PC-9 (cell line): Measurements from ENCODE around the gene PHKG2. TPM values are rescaled to one million over a fixed set of nuclear protein-coding genes. Genes with fewer than 3 reads are reported as not detected.

Experiments
- BruUV-seq: library from RNA; stranded (reverse); fragments of 400-500 nt; replicated peaks from 2 replicates; lab custom pipeline; 2021; lab: Mats Ljungman, UMichigan
- CTCF ChIA-PET: fragments of 300-600 bp; sonication (Branson Sonifier 250); formaldehyde crosslinking; loops from one replicate; lab custom pipeline; 2022; ENCODE audit warnings: antibody characterized with exemption; lab: Charles Lee
- POLR2A ChIA-PET: fragments of 300-600 bp; sonication (Branson Sonifier 250); formaldehyde crosslinking; loops from one replicate; lab custom pipeline; 2022; ENCODE audit warnings: antibody characterized with exemption; ENCODE audit not compliant: unreplicated experiment; lab: Charles Lee
- DNase-seq, 2 experiments: peaks; one replicate each; pipeline versions ENCODE4 v3.0.0 to v3.0.0-alpha.2; 2015 to 2022; ENCODE audit warnings: mixed read lengths in 1 of 2
- H2AFZ ChIP-seq: fragments of 200-600 bp; sonication (generic); 2 replicates; pipeline ENCODE4 v1.8.1; 2017; ENCODE audit warnings: antibody characterized with exemption
- H3F3A ChIP-seq: fragments of 200-600 bp; sonication (generic); 2 replicates; pipeline ENCODE4 v1.8.1; 2017; ENCODE audit warnings: antibody characterized with exemption, mild to moderate bottlenecking, low read depth; ENCODE audit not compliant: insufficient read depth
- H3K27ac ChIP-seq: fragments of 200-600 bp; sonication (generic); 2 replicates; pipeline ENCODE4 v1.6.1; 2016; ENCODE audit warnings: mixed run types
- H3K27me3 ChIP-seq: fragments of 200-600 bp; sonication (generic); 2 replicates; pipeline ENCODE4 v1.6.1; 2016; ENCODE audit warnings: low read depth, mixed run types; ENCODE audit not compliant: insufficient read depth
- H3K36me3 ChIP-seq: fragments of 200-600 bp; sonication (generic); 2 replicates; pipeline ENCODE4 v1.6.1; 2016; ENCODE audit warnings: low read depth, mixed run types
- H3K4me1 ChIP-seq: fragments of 200-600 bp; sonication (generic); replicated peaks from 2 replicates; pipeline ENCODE4 v1.6.1; 2016; ENCODE audit warnings: mixed run types; ENCODE audit not compliant: insufficient read depth
- H3K4me2 ChIP-seq: fragments of 200-600 bp; sonication (generic); 2 replicates; pipeline ENCODE4 v1.6.1; 2017; ENCODE audit warnings: mixed run types
- H3K4me3 ChIP-seq: fragments of 200-600 bp; sonication (generic); 2 replicates; pipeline ENCODE4 v1.6.1; 2016; ENCODE audit warnings: mixed run types
- H3K79me2 ChIP-seq: fragments of 200-600 bp; sonication (generic); 2 replicates; pipeline ENCODE4 v1.6.1; 2017; ENCODE audit warnings: low read depth, mixed run types
- H3K9me2 ChIP-seq: fragments of 200-600 bp; sonication (generic); 2 replicates; pipeline ENCODE4 v1.8.1; 2017; ENCODE audit warnings: mild to moderate bottlenecking; ENCODE audit not compliant: insufficient read depth
- H3K9me3 ChIP-seq: fragments of 200-600 bp; sonication (generic); 2 replicates; pipeline ENCODE4 v1.8.1; 2016; ENCODE audit warnings: low read depth; ENCODE audit not compliant: insufficient read depth
- H4K20me1 ChIP-seq: fragments of 200-600 bp; sonication (generic); 2 replicates; pipeline ENCODE4 v1.8.1; 2017; ENCODE audit not compliant: insufficient read depth
- CTCF ChIP-seq: fragments of 200-600 bp; sonication (generic); conservative IDR thresholded peaks from 2 replicates; pipeline ENCODE4 v1.6.1; 2017; ENCODE audit warnings: mixed run types, antibody characterized with exemption, mild to moderate bottlenecking, moderate library complexity
- EZH2 ChIP-seq: fragments of 200-600 bp; sonication (generic); IDR thresholded peaks from 2 replicates; pipeline ENCODE4 v1.8.0; 2017; ENCODE audit warnings: antibody characterized with exemption, low read depth
- intact Hi-C: fragments of 100-400 bp; cut with micrococcal nuclease; formaldehyde crosslinking; loops from one replicate; pipeline ENCODE4 v1.10.0; 2022; ENCODE audit not compliant: unreplicated experiment
- total RNA-seq: library from RNA; stranded (reverse); gene quantifications from 2 replicates; pipeline ENCODE4 v1.2.3, GENCODE V29; 2021

PHKG2 gene
- total RNA-seq, 1 experiment from 2014 or later: 66.1 TPM

- H3K27ac ChIP-seq: no peak overlapping the region
- no peak for TF ChIP-seq CTCF
- TF ChIP-seq EZH2: no peak
- H3K36me3 ChIP-seq: peaks cover 32% of the 10 kb centered on the region
- no peak for DNase-seq
- H3K4me1 ChIP-seq: peaks cover 42% of the 10 kb centered on the region
- H3K9me3 ChIP-seq: no peaks in the 10 kb centered on the region
- H3K4me3 ChIP-seq: no peak overlapping the region
- peaks cover 27% of the 10 kb centered on the region for H3K79me2 ChIP-seq
- no peaks in the 10 kb centered on the region for H3K9me2 ChIP-seq
- H3K4me2 ChIP-seq: no peak overlapping the region
- H3K27me3 ChIP-seq: no peaks in the 10 kb centered on the region
- ChIA-PET CTCF (no interaction called here), POLR2A (interaction anchor here (1.0 kb wide), 1 partner anchor 33 kb away, joined by 4 read pairs; no protein-coding TSS in a partner anchor)
- no peak overlapping the region for H2AFZ ChIP-seq
- no TSS peak for BruUV-seq
- H4K20me1 ChIP-seq: 0 out of 2 replicates have a peak, but pooled peaks cover 22% of the 10 kb centered on the region
- intact Hi-C loops: loop anchor here (5.0 kb wide), 1 partner anchor 33 kb away; no protein-coding TSS in a partner anchor
- H3F3A ChIP-seq: peaks cover 77% of the 10 kb centered on the region
These were observed 4.0 kb upstream of the PHKG2 start for GRCh38 chr16:30744183-30744582.

DNA sequence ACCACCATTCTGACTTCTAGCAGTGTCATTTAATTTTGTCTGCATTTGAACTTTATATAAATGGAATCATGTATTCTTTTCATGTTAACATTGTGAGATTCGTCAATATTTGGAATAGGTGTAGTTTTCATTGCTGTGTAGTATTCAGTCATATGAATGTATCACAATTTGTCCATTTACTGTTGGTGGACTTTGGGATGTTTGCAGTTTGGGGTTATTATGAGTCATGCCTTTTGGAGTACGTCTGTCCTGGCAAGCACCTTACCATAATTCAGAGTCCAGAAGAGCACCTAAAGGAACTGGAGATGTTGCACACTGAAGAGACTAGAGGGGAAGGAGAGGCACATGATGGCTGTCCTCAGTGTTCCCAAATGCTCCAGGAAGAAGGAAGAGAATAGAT, 3.1 kb upstream of the PHKG2 start:
- Histone ChIP-seq H3K4me3 (no peak overlapping the region), H3K36me3 (peaks cover 37% of the 10 kb centered on the region), H2AFZ (no peak overlapping the region), H3K9me2 (no peaks in the 10 kb centered on the region), H3K4me1 (peaks cover 33% of the 10 kb centered on the region), H3K27me3 (no peaks in the 10 kb centered on the region), H4K20me1 (0 out of 2 replicates have a peak, but pooled peaks cover 13% of the 10 kb centered on the region), H3K27ac (0 out of 2 replicates have a peak overlapping the region, but pooled peaks have one; percentile 3), H3F3A (peaks cover 68% of the 10 kb centered on the region), H3K79me2 (peaks cover 36% of the 10 kb centered on the region), H3K4me2 (no peak overlapping the region), H3K9me3 (no peaks in the 10 kb centered on the region)
- DNase-seq: no peak
- POLR2A ChIA-PET: interaction anchor here (0.7 kb wide), 1 partner anchor 40 kb away, joined by 4 read pairs; no protein-coding TSS in a partner anchor
- no TSS peak for BruUV-seq
- TF ChIP-seq CTCF (no peak), EZH2 (no peak)
- intact Hi-C loops: no loop called here
- CTCF ChIA-PET: interaction anchor here (0.6 kb wide), 1 partner anchor 91 kb away, joined by 5 read pairs; no protein-coding TSS in a partner anchor

GRCh38 chr16:30746638-30747175, 1.5 kb upstream of the PHKG2 start:
- TF ChIP-seq EZH2: no peak
- TF ChIP-seq CTCF: no peak
- CTCF ChIA-PET: no interaction called here
- H3K27ac ChIP-seq: peak overlapping the region; percentile 53; the same call in 1 of the 2 replicates
- no peak for DNase-seq
- peaks cover 22% of the 10 kb centered on the region for H3K4me1 ChIP-seq
- H4K20me1 ChIP-seq: 0 out of 2 replicates have a peak, but pooled peaks cover 12% of the 10 kb centered on the region
- POLR2A ChIA-PET: interaction anchor here (0.6 kb wide), 1 partner anchor 188 kb away, joined by 7 read pairs; the partner anchor contains the start of gene ZNF764
- no peaks in the 10 kb centered on the region for H3K27me3 ChIP-seq
- H3K9me3 ChIP-seq: no peaks in the 10 kb centered on the region
- peaks cover 36% of the 10 kb centered on the region for H3K79me2 ChIP-seq
- H3F3A ChIP-seq: peaks cover 56% of the 10 kb centered on the region
- no peak overlapping the region for H2AFZ ChIP-seq
- intact Hi-C loops: no loop called here
- peak overlapping the region; percentile 75; the same call in 1 of the 2 replicates for H3K4me2 ChIP-seq
- H3K36me3 ChIP-seq: peaks cover 42% of the 10 kb centered on the region
- no TSS peak for BruUV-seq
- no peaks in the 10 kb centered on the region for H3K9me2 ChIP-seq
- H3K4me3 ChIP-seq: no peak overlapping the region
